Gastrocnemius medialis (tissue), 4 donors: Measurements from ENCODE around the gene GABRG3.

Experiments
- CTCF ChIP-seq, 5 experiments: fragments of 450-650 bp in 3 of 5; fragments of 200-600 bp in 2 of 5; sonication (generic) in 2 of 5; IDR thresholded peaks in 4 of 5; conservative IDR thresholded peaks in 1 of 5; 1 replicate in 4 of 5; 2 replicates in 1 of 5; pipeline ENCODE4 v1.5.1; 2016 to 2019; ENCODE audit warnings: antibody characterized with exemption in 5 of 5, mild to moderate bottlenecking in 3 of 5, moderate library complexity in 3 of 5
- POLR2A ChIP-seq, 2 donors: fragments of 450-650 bp; IDR thresholded peaks; one replicate each; pipeline ENCODE4 v1.6.1; 2017; ENCODE audit warnings: antibody characterized with exemption in 2 of 2, mild to moderate bottlenecking in 2 of 2, moderate library complexity in 2 of 2

- TF ChIP-seq CTCF (IDR thresholded peaks at IDR 0.05 in 4 of 5, conservative IDR thresholded peaks at IDR 0.05 in 1 of 5) (no peak), POLR2A (IDR thresholded peaks at IDR 0.05) (no peak)
Observed at GRCh38 chr15:27028858-27029477, 58.0 kb downstream of the GABRG3 start.
